ENCODE data around the gene PPIP5K1. TPM values are rescaled to one million over a fixed set of nuclear protein-coding genes. Genes with fewer than 3 reads are reported as not detected.
A peak's percentile ranks its signal among the peaks of the same experiment; 100 is the strongest.

Gene PPIP5K1
- total RNA-seq, 2 experiments from 2014 or later: 67.5 to 89.8 TPM

- Histone ChIP-seq H3K27ac (ENCODE audit: low read depth, low read length, poor library complexity, severe bottlenecking) (peak overlapping the region; percentile 31), H4K20me1 (ENCODE audit: insufficient read depth, low read length) (no peaks in the 10 kb centered on the region), H2AFZ (ENCODE audit: low read length) (peak overlapping the region; percentile 66; the same call in 1 of the 2 replicates), H3K4me1 (ENCODE audit: insufficient read depth, low read length, poor library complexity, severe bottlenecking) (peaks cover 36% of the 10 kb centered on the region), H3K4me2 (ENCODE audit: low read length) (peak overlapping the region; percentile 82), H3K9me2 (ENCODE audit: insufficient read depth, low read length) (no peaks in the 10 kb centered on the region), H3K4me3 (ENCODE audit: low read depth, low read length, poor library complexity, severe bottlenecking) (peak overlapping the region; percentile 69), H3K9me3 (ENCODE audit: low read length) (no peaks in the 10 kb centered on the region), H3K79me2 (ENCODE audit: insufficient read depth, low read depth, low read length) (no peaks in the 10 kb centered on the region), H3K36me3 (ENCODE audit: insufficient read depth, low read length) (peaks cover 5% of the 10 kb centered on the region; the same call in 1 of the 2 replicates)
- POLR2A ChIA-PET: no interaction called here
- DNase-seq (ENCODE audit: low spot score): peak; percentile 17
- CTCF ChIA-PET (ENCODE audit: unreplicated experiment): no interaction called here
- intact Hi-C loops (cut with micrococcal nuclease; ENCODE audit: unreplicated experiment): no loop called here
- no peak for TF ChIP-seq EZH2phosphoT487 (IDR thresholded peaks at IDR 0.05; ENCODE audit: borderline replicate concordance, low read depth, low read length)
- no peak; the same call in 1 of the 2 replicates for TF ChIP-seq CTCF (conservative IDR thresholded peaks at IDR 0.05; ENCODE audit: low read length)
- no TSS peak for BruUV-seq (replicated peaks)
Observed at GRCh38 chr15:43519196-43519595, 70.8 kb downstream of the PPIP5K1 start.

GRCh38 chr15:43518197-43518761 lies 71.7 kb downstream of the PPIP5K1 start:
- Histone ChIP-seq H4K20me1 (ENCODE audit: insufficient read depth, low read length) (no peaks in the 10 kb centered on the region), H3K4me1 (ENCODE audit: insufficient read depth, low read length, poor library complexity, severe bottlenecking) (peaks cover 35% of the 10 kb centered on the region), H3K79me2 (ENCODE audit: insufficient read depth, low read depth, low read length) (no peaks in the 10 kb centered on the region), H2AFZ (ENCODE audit: low read length) (peak overlapping the region; percentile 66; the same call in 1 of the 2 replicates), H3K4me2 (ENCODE audit: low read length) (peak overlapping the region; percentile 82), H3K27ac (ENCODE audit: low read depth, low read length, poor library complexity, severe bottlenecking) (peak overlapping the region; percentile 31), H3K36me3 (ENCODE audit: insufficient read depth, low read length) (peaks cover under 1% of the 10 kb centered on the region; the same call in 1 of the 2 replicates), H3K9me3 (ENCODE audit: low read length) (no peaks in the 10 kb centered on the region), H3K4me3 (ENCODE audit: low read depth, low read length, poor library complexity, severe bottlenecking) (peak overlapping the region; percentile 69), H3K9me2 (ENCODE audit: insufficient read depth, low read length) (no peaks in the 10 kb centered on the region)
- intact Hi-C loops (cut with micrococcal nuclease; ENCODE audit: unreplicated experiment): no loop called here
- no TSS peak for BruUV-seq (replicated peaks)
- DNase-seq (ENCODE audit: low spot score): peak; percentile 74
- POLR2A ChIA-PET: no interaction called here
- CTCF ChIA-PET (ENCODE audit: unreplicated experiment): no interaction called here
- TF ChIP-seq CTCF (conservative IDR thresholded peaks at IDR 0.05; ENCODE audit: low read length): no peak
- TF ChIP-seq EZH2phosphoT487 (IDR thresholded peaks at IDR 0.05; ENCODE audit: borderline replicate concordance, low read depth, low read length): no peak
